RKO (cell line): ENCODE data around the gene WDCP.
A peak's percentile ranks its signal among the peaks of the same experiment; 100 is the strongest.
"Not testable (repeated sequence)": the region's sequence is repeated elsewhere in the genome, so short reads cannot be mapped to it uniquely, and the experiment has no call there.

ENCODE experiments used
- DNase-seq: peaks from one replicate; pipeline ENCODE4 v3.0.0-alpha.2; 2016; ENCODE audit warnings: low spot score

Gene WDCP, protein sequence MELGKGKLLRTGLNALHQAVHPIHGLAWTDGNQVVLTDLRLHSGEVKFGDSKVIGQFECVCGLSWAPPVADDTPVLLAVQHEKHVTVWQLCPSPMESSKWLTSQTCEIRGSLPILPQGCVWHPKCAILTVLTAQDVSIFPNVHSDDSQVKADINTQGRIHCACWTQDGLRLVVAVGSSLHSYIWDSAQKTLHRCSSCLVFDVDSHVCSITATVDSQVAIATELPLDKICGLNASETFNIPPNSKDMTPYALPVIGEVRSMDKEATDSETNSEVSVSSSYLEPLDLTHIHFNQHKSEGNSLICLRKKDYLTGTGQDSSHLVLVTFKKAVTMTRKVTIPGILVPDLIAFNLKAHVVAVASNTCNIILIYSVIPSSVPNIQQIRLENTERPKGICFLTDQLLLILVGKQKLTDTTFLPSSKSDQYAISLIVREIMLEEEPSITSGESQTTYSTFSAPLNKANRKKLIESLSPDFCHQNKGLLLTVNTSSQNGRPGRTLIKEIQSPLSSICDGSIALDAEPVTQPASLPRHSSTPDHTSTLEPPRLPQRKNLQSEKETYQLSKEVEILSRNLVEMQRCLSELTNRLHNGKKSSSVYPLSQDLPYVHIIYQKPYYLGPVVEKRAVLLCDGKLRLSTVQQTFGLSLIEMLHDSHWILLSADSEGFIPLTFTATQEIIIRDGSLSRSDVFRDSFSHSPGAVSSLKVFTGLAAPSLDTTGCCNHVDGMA

DNA sequence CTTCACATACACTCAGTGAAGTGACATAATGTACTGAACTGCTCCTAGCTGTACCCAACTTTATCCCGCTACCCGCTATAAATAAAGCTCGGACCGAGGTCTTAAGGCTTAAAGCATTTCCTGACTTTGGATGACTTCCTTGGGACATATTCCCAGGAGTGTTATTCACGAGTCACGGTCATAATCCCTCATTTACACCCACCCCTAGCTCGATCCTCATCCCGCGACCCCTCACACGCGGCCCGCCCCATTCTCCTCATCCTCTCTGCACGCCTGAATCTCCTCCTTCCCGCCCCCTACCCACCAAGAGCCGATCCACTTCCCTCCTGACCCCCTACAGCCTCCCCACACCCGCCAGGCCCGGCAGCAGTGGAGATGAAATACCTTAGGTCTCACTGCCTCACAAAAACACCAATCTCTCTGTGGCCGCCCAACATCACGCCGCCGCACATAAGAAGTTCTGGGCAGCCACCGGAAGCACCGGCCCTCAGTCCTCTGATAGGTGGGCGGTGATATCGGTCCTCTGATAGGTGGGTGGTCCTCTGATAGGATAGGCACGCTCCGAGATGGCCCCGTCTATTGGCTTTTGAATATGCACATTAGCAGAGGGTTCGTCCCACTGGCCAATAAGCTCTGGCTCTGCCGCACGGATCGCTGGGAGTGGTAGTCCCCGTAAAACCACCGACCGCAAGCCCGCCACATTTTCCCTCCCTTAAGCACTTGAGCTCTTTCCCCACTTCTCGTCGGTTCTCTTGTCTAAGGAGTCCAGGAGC, at the start of gene WDCP:
Gene WDCP, minus strand, starts transcription at position 462 of the 773 bp plus-strand sequence. CDS start 7,897 bp downstream, outside the sequence.
- peak; percentile 100 for DNase-seq

DNA sequence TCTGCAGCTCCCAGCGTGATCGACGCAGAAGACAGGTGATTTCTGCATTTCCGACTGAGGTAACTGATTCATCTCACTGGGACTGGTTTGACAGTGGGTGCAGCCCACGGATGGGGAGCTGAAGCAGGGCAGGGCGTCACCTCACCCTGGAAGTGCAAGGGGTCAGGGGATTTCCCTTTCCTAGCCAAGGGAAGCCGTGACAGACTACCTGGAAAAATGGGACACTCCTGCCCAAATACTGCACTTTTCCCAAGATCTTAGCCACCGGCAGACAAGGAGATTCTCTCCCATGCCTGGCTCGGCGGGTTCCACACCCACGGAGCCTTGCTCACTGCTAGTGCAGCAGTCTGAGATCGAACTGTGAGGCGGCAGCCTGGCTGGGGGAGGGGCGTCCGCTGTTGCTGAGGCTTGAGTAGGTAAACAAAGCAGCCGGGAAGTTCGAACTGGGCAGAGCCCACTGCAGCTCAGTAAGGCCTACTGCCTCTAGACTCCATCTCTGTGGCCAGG, 48.0 kb upstream of the WDCP start:
- not testable (repeated sequence) for DNase-seq

DNA sequence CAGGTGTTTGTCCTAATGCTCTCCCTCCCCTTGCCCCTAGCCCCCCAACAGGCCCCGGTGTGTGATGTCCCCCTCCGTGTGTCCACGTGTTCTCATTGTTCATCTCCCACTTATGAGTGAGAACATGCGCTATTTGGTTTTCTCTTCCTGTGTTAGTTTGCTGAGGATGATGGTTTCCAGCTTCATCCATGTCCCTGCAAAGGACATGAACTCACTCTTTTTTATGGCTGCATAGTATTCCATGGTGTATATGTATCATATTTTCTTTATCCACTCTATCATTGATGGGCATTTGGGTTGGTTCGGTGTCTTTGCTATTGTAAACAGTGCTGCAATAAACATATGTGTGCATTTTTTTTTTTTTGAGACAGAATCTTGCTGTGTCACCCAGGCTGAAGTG, 46.1 kb upstream of the WDCP start:
- DNase-seq = not testable (repeated sequence)

DNA sequence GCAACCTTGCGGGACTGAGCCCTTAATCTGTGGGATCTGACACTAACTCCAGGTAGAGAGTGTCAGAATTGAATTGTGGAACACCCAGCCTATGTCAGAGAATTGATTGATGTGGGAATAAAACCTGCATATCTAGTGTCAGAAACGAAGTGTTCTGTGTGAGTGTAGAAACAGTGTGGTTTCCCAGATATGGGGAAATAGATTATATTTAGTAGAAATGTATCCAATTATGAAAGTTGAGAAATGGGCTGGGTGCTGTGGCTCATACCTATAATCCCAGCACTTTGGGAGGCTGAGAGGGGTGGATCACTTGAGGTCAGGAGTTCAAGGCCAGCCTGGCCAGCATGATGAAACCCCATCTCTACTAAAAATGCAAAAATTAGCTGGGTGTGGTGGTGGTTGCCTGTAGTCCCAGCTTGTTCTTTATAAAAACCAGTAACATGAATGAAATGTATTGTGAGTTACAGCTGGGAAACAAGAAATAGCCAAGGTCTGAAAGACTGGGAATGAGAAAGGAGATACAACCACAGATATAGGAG, 41.7 kb upstream of the WDCP start:
- no peak for DNase-seq

DNA sequence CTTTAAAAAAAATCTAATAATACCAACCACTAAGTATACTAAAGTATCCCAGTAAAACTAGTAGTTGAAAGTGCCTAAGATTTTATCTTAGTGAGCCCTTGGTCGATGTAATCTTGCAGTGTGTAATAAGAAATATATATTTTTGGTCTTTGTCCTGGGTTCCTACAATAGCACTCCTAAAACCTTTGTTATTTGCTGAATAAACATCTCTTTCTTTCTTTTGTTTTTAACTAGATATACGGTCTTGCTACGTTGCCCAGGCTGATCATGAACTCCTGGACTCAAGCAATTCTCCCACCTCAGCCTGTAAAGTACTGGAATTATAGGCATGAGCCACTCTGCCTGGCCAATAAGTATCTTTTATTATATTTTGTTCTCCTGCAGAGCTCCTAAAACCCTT, 39.8 kb upstream of the WDCP start:
- DNase-seq = no peak

DNA sequence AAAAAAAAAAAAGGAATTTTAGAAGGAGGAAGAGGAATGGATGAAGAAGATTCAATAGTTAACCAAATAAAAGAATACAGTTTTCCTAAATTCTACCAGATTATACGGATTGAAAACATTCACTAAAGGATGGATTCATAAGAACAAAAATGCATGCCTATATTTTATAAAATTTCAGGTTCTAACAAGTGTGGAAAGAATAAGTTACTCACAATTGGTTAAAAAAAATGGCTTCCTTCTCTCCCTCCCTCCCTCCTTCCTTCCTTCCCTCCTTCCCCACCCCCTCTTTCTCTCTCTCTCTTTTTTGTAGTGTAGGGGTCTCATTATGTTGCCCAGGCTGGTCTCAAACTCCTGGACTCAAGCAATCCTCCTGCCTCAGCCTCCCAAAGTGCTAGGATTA, 39.0 kb upstream of the WDCP start:
- DNase-seq = no peak

DNA sequence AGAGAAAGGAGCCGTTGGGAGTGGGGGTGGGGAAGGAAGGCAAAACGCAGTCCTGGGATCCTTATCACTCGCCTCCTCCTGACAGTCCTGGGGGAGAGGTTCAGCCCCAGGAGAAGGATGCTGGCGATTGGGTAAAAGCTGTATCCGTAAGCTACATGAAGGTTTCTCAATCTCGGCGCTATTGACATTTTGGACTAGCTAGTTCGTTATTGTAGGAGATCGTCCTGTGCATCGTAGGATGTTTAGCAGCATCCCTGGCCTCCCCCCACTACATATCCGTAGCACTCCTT, 38.0 kb upstream of the WDCP start:
- no peak for DNase-seq

DNA sequence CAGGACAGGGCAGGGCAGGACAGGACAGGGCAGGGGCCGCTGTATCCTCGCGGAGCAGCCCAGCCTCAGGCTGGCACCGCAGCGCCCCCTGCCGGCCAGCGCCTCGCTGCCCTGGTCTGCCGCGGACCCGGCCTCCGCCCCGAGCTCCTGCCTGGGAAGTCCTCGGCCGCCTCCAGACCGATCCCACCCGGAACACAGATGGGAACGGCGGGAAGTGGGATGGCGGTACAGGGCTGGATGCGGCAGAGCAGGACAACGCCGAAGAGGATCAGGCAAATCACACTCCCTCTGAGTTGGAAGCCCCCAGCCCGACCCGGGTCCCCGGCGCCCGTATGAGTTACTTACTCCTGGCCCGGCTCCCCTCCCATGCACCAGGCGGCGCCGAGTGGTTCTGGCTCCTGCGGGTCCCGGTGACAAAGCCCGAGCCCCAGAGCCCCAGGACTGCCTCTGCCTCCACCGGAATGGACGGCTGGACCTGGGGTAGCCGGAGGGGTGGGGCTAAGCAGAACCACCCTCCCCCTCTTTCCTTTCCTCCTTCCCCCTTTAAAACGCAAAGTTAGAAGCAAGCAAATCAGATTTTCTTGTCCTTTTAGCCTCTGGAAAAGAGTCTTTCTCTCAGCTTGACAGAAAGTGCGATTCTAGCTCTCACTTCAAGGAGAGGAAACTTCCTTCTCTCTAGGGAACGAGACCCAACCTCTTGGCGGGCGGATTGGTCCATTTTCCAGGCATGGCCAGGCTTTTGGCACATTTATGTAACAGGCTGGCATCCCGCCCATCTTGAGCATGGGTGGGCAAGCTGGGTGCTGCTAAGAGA, 37.4 kb upstream of the WDCP start, which contains the start of gene TP53I3:
Gene TP53I3, minus strand, starts transcription at position 449 of the 814 bp plus-strand sequence. CDS start 508 bp downstream, outside the sequence.
- peak; percentile 91 for DNase-seq

DNA sequence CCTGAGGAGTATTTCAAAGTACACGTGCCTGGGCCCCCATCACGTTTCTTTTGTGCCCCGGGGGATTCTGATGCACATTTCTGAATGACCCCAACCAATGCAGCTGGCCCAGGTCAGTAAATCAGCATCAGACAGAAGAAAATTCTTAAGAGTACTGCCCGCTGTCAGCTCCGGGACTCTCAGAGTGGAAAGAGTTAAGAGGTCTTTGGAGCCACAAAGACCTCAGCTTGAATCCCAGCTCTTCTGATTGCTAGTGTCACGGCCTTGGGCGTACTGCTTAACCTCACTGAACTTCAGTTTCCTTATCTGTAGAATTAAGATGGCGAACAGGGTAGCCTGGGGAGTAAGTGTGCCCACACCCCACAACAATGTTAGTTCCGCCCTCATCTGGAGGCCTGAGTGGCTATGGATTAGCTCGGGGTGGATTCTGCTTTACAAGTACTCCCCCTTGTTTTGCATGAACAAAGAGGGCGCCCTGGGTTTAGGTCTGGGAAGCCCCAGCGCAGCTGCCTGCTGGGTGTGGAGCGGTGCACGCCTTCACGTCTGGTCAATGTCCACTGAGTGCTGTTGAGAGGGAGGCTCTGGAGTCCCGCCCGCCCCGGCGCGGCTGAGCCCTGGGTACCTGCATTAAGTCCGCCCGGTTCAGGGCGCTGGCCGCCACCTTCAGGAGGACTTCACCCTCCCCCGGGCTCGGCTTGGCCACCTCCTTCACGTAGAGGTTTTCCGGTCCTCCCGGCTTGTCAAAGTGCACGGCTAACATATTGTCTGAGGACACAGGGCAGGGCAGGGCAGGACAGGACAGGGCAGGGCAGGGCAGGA, 36.6 kb upstream of the WDCP start:
- DNase-seq = peak; percentile 90

DNA sequence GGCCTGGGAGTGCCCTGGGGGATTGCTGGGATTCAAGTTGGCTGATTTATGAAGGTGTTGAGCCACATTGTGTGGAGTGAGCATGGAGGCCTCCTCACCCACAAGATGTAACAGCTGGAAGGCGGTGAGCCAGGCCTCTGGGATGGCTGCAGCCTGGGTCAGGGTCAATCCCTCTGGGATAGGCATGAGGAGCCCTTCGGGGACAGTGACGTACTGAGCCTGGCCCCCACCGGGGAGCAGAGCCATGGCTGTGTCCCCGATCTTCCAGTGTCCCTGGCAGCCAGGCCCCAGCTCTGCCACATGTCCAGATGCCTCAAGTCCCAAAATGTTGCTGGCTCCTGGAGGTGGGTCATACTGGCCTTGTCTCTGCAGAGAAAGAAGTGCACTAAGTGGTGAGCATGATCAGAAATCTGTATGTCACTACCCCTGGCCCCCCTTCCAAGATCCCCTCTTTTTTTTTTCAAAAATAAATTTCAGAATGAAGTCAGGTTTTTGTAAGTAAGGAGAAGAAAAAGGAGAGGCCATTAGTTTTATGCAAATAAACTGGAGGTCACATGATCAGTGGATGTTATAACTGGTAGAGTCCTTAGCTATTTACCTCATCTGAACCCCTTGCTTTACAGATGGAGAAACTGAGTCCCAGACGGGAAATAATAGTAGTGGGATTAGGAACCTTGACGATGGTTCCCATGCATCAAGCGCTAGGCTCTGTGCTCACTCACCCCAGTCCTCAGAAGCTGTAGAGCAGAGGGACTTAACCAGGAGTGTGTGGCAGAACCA, 35.8 kb upstream of the WDCP start:
- DNase-seq = no peak

DNA sequence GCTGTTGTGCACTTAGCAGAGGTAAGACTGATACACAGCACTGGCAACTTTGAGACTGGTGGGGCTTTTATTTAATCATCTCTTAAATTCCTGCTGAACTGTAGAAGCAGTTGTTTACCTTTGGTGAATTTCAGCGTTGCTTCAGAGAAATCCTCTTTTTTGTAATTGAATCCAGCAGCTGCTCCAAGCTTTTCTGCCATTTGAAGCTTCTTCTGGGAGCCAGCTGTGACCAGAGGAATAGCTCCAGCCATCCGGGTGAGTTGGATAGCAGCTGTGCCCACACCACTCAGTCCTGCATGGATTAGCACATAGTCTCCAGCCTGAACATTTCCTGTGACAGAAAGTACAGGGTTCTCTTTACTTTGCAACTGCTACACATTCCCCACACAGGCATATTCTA, 33.5 kb upstream of the WDCP start:
- no peak for DNase-seq

DNA sequence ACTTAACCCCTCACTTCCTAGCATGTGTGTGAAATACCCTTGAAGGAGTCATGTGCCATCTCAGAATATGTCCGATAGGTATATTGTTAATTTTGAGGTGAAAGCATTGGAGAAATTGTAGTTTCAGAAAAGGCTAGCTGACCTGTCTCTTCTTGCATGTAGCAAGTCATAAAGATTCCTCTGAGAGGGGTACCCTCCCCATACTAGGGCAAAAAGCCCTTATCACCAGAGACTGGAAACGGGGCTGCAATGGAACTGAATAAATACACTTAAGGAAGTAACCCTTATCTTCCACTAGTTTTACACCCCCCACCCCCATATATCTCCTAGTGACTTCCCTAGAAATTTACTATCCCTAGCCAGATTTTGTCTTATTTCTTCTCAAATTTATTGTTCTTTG, 30.7 kb upstream of the WDCP start:
- DNase-seq = no peak

DNA sequence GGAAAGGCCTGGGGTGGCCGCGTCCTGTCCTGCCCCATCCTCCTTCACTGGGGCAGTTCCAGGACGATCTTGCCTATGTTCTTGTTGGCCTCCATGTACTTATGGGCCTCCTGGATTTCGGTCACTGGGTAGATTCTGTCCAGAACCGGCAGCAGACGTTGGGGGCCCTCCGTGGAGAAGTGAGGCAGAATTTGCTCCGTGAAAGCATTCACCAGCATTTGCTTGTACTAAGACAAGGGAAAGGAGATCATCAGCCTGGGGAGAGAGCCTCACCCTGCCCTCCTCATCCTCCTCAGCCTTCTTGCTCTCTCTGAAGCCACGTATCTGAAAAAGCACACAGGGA, 30.3 kb upstream of the WDCP start:
- DNase-seq = no peak

DNA sequence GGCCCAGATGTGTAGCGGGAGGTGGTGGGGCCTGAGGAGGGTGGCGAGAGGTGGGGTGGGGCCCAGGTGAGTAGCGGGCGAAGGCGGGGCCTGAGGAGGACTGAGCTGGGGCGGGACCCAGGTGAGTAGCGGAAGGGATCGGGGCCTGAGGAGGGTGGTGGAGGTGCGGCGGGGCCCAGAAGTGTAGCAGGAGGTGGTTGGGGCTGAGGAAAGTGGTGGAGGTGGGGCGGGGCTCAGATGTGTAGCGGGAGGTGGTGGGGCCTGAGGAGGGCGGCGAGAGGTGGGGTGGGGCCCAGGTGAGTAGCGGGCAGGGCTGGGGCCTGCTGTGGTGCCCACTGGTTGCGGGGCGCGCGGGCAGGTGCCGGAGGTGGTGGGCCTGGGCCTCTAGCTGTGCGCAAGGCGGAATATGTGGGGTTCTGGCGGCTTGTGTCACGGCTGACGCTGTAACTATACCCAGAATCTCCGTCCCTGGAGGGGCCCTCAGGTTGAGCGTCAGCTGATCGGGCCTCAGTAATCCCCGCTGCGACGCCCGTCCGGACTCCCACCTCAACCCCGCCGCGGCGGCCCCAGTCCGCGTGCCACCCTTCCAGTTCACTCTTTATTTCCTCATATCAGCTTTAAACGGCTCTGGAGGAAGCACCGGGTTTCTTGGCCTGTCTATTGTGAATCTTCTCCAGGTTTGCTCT, 29.8 kb upstream of the WDCP start:
- peak; percentile 29 for DNase-seq

DNA sequence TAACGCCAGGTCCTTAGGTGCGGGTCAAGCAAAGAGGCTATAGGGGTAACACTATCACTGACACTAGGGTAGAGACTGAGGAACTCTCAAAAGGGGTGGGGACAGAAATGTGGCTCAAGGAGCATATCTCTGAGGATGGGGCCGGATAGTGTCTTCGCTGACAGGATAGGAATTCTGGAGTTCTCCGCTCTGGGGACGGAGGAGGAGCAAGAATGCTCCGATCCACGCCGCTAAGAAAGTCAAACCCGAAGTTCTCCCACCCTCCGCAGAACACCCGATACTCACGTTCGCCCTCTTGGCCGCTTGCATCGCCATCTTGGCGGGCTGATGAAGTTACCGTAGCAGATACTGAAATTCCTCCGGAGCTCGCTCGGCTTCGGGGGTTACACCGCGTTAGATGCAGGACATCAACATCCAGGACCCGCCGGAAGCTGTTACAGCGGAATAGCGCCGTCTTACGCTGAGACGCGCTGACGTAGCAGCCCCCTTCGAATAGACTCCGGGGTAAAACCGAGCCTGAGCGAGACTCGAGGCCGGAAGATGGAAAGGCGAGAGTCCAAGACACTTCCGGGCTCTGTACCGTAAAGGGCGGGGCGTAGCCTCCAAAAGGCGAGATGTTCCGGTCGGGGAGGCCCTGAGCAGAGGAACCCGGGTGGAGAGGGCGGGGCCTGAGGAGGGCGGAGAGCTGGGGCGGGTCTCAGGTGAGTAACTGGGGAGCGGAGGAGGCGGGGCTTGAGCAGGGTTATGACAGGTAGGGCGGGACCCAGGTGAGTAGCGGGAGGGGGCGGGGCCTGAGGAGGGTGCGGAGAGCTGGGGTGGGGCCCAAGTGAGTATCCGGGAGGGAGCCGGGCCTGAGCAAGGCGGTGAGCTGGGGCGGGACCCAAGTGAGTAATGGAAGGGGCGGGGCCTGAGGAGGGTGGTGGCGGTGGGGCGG, 29.0 kb upstream of the WDCP start, which contains the start of gene SF3B6:
Gene SF3B6, minus strand, starts transcription at position 412 of the 934 bp plus-strand sequence. Its CDS starts 97 bp downstream, at position 315.
- DNase-seq = peak; percentile 99

DNA sequence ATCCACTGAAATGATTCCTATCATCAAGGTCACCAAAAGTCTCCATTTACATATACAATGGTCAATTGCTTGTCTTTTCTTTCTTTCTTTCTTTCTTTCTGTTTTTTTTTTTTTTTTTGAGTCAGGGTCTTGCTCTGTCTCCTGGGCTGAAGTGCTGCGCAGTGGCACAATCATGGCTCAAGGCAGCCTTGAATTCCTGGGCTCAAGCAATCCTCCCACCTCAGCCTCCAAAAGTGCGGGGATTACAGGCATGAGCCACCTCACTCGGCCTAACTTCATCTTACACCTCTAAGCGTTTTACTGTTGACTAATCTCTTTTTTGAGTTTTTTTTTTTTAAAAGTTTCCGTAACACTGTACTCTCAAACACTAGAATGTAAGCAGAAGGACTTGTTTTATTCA, 28.1 kb upstream of the WDCP start:
- DNase-seq = peak; percentile 26

DNA sequence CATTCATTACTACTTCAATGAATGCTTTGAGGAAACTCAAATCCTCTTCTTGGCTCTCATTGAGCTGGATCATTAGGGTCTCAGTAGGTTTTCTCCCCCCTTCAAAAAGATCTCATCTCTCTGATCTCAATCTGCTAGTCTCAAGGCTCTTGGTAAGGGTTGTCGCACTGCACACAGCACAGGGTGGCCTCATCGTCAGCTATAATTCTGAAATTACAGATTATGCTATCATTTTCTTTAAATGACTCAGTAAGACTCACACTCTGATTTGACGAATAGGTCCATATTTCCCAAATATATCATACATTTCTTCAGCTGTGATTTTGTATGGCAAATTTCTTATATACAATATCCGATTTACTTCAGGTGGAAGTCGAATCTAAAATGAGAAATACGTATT, 26.6 kb upstream of the WDCP start:
- DNase-seq = no peak

DNA sequence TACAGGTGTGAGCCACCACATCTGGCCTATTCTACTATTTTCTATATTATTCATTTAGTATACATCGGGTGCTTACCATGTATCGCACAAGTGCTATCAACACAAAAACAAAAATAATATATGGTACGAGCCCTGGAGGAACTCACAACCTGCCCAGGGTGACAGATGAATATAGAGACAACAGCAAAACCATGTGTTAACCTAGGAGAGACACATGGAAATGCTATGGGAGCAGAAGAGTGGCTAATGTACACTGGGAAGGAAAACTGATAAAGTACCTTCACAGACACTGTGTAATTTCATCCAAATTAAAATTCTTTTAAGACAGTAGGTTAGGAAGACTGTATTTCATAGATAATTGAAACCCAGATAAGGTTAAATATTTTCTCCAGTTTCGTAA, 25.1 kb upstream of the WDCP start:
- no peak for DNase-seq
